ENCODE data around the gene KRT33A.

DNA sequence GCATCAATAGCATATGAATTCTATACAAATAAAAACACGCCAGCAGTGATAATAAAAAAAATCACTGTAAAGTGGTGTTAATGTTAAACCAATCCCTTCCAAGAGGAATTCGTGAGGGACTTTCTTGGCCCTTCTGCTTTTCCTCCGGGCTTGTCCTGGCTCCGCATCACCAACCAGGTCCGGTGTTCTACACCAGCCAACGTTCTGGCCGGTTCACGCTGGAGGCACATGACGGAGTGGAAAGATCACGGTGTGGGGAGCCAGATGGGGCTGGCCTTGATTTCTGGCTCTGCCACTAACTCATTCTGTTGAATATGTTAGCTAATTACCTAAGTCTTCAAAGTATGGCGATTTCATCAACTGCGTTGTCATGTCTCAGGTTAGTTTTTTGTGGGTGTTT, 46.5 kb downstream of the KRT33A start:
- TF ChIP-seq, protein P1, sequence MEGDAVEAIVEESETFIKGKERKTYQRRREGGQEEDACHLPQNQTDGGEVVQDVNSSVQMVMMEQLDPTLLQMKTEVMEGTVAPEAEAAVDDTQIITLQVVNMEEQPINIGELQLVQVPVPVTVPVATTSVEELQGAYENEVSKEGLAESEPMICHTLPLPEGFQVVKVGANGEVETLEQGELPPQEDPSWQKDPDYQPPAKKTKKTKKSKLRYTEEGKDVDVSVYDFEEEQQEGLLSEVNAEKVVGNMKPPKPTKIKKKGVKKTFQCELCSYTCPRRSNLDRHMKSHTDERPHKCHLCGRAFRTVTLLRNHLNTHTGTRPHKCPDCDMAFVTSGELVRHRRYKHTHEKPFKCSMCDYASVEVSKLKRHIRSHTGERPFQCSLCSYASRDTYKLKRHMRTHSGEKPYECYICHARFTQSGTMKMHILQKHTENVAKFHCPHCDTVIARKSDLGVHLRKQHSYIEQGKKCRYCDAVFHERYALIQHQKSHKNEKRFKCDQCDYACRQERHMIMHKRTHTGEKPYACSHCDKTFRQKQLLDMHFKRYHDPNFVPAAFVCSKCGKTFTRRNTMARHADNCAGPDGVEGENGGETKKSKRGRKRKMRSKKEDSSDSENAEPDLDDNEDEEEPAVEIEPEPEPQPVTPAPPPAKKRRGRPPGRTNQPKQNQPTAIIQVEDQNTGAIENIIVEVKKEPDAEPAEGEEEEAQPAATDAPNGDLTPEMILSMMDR (IDR thresholded peaks at IDR 0.05; ENCODE audit: low read depth, low read length, missing input control) = no peak
- TF ChIP-seq, protein P2, sequence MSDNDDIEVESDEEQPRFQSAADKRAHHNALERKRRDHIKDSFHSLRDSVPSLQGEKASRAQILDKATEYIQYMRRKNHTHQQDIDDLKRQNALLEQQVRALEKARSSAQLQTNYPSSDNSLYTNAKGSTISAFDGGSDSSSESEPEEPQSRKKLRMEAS (IDR thresholded peaks at IDR 0.05) = no peak
- no peak for TF ChIP-seq RAD21 (IDR thresholded peaks at IDR 0.05)
- TF ChIP-seq SP1 (IDR thresholded peaks at IDR 0.05) = no peak
